Muscle layer of colon (tissue), 2 donors: ENCODE results near the gene CACNA1C.
A peak's percentile ranks its signal among the peaks of the same experiment; 100 is the strongest.

Experiments used
- H3K27ac ChIP-seq: one replicate; pipeline ENCODE4 v1.7.0; 2013; ENCODE audit warnings: low read depth, mild to moderate bottlenecking, low read length, moderate library complexity
- H3K27me3 ChIP-seq, 2 donors: one replicate each; pipeline ENCODE4 v1.7.0; 2013; ENCODE audit warnings: low read length in 2 of 2, mild to moderate bottlenecking in 2 of 2; ENCODE audit not compliant: insufficient read depth in 2 of 2, control insufficient read depth in 1 of 2
- H3K36me3 ChIP-seq: one replicate; pipeline ENCODE4 v1.7.0; 2013; ENCODE audit warnings: mild to moderate bottlenecking, low read length; ENCODE audit not compliant: insufficient read depth
- H3K4me1 ChIP-seq: one replicate; pipeline ENCODE4 v1.7.0; 2013; ENCODE audit warnings: mild to moderate bottlenecking, low read length; ENCODE audit not compliant: insufficient read depth
- H3K4me3 ChIP-seq, 2 donors: one replicate each; pipeline ENCODE4 v1.7.0; 2013; ENCODE audit warnings: low read length in 2 of 2, low read depth in 1 of 2, mild to moderate bottlenecking in 1 of 2, moderate library complexity in 1 of 2
- H3K9ac ChIP-seq: one replicate; pipeline ENCODE4 v1.7.0; 2013; ENCODE audit warnings: low read length
- H3K9me3 ChIP-seq: one replicate; pipeline ENCODE4 v1.7.0; 2013; ENCODE audit warnings: mild to moderate bottlenecking, low read length
- donor health status: abdominal sarcoma.
- donor health status: Adenocarcinoma of cecum.

CACNA1C gene

GRCh38 chr12:2475984-2476383 is 423.2 kb downstream of the CACNA1C start:
- Histone ChIP-seq H3K27ac (no peak overlapping the region), H3K27me3 (no peaks in the 10 kb centered on the region), H3K9ac (no peak overlapping the region), H3K4me3 (no peak overlapping the region), H3K4me1 (no peaks in the 10 kb centered on the region), H3K36me3 (no peaks in the 10 kb centered on the region), H3K9me3 (no peaks in the 10 kb centered on the region)

GRCh38 chr12:2477009-2477766 is 424.4 kb downstream of the CACNA1C start:
- no peak overlapping the region for H3K27ac ChIP-seq
- H3K27me3 ChIP-seq: no peaks in the 10 kb centered on the region
- H3K9me3 ChIP-seq: no peaks in the 10 kb centered on the region
- H3K4me1 ChIP-seq: no peaks in the 10 kb centered on the region
- H3K4me3 ChIP-seq: no peak overlapping the region
- no peak overlapping the region for H3K9ac ChIP-seq
- H3K36me3 ChIP-seq: peaks cover 7% of the 10 kb centered on the region

GRCh38 chr12:2479851-2480535 is 427.2 kb downstream of the CACNA1C start:
- Histone ChIP-seq H3K4me1 (no peaks in the 10 kb centered on the region), H3K4me3 (no peak overlapping the region), H3K27ac (no peak overlapping the region), H3K36me3 (peaks cover 8% of the 10 kb centered on the region), H3K27me3 (no peaks in the 10 kb centered on the region), H3K9me3 (no peaks in the 10 kb centered on the region), H3K9ac (no peak overlapping the region)

GRCh38 chr12:2481346-2481745 is 428.6 kb downstream of the CACNA1C start:
- Histone ChIP-seq H3K9ac (no peak overlapping the region), H3K36me3 (peaks cover 8% of the 10 kb centered on the region), H3K4me1 (peaks cover 10% of the 10 kb centered on the region), H3K9me3 (no peaks in the 10 kb centered on the region), H3K4me3 (no peak overlapping the region), H3K27me3 (no peaks in the 10 kb centered on the region), H3K27ac (no peak overlapping the region)

GRCh38 chr12:2481951-2482350 is 429.2 kb downstream of the CACNA1C start:
- no peak overlapping the region for H3K9ac ChIP-seq
- no peak overlapping the region for H3K27ac ChIP-seq
- H3K36me3 ChIP-seq: peaks cover 8% of the 10 kb centered on the region
- H3K9me3 ChIP-seq: no peaks in the 10 kb centered on the region
- no peaks in the 10 kb centered on the region for H3K27me3 ChIP-seq
- peaks cover 16% of the 10 kb centered on the region for H3K4me1 ChIP-seq
- no peak overlapping the region for H3K4me3 ChIP-seq

- Histone ChIP-seq H3K27me3 (no peaks in the 10 kb centered on the region), H3K9me3 (no peaks in the 10 kb centered on the region), H3K9ac (no peak overlapping the region), H3K4me1 (peaks cover 27% of the 10 kb centered on the region), H3K4me3 (no peak overlapping the region), H3K27ac (no peak overlapping the region), H3K36me3 (peaks cover 12% of the 10 kb centered on the region)
Observed at GRCh38 chr12:2482938-2483660, 430.3 kb downstream of the CACNA1C start.

GRCh38 chr12:2483713-2484112 is 430.9 kb downstream of the CACNA1C start:
- Histone ChIP-seq H3K27me3 (no peaks in the 10 kb centered on the region), H3K4me1 (peaks cover 31% of the 10 kb centered on the region), H3K9me3 (no peaks in the 10 kb centered on the region), H3K36me3 (peaks cover 15% of the 10 kb centered on the region), H3K27ac (no peak overlapping the region), H3K4me3 (no peak overlapping the region), H3K9ac (no peak overlapping the region)

- Histone ChIP-seq H3K9ac (no peak overlapping the region), H3K27me3 (no peaks in the 10 kb centered on the region), H3K4me3 (no peak overlapping the region), H3K4me1 (peaks cover 31% of the 10 kb centered on the region), H3K9me3 (no peaks in the 10 kb centered on the region), H3K36me3 (peaks cover 15% of the 10 kb centered on the region), H3K27ac (no peak overlapping the region)
Observed at GRCh38 chr12:2484141-2484776, 431.5 kb downstream of the CACNA1C start.

GRCh38 chr12:2485681-2486080 is 432.9 kb downstream of the CACNA1C start:
- Histone ChIP-seq H3K4me3 (no peak overlapping the region), H3K36me3 (peaks cover 15% of the 10 kb centered on the region), H3K9ac (no peak overlapping the region), H3K27me3 (no peaks in the 10 kb centered on the region), H3K4me1 (peaks cover 41% of the 10 kb centered on the region), H3K9me3 (no peaks in the 10 kb centered on the region), H3K27ac (no peak overlapping the region)

GRCh38 chr12:2486796-2487195 is 434.0 kb downstream of the CACNA1C start:
- no peak overlapping the region for H3K4me3 ChIP-seq
- H3K4me1 ChIP-seq: peaks cover 49% of the 10 kb centered on the region
- H3K9ac ChIP-seq: no peak overlapping the region
- no peaks in the 10 kb centered on the region for H3K9me3 ChIP-seq
- H3K27me3 ChIP-seq: no peaks in the 10 kb centered on the region
- peak overlapping the region; percentile 65 for H3K27ac ChIP-seq
- H3K36me3 ChIP-seq: peaks cover 11% of the 10 kb centered on the region

- Histone ChIP-seq H3K36me3 (peaks cover 7% of the 10 kb centered on the region), H3K27ac (peak overlapping the region; percentile 65)
Observed at GRCh38 chr12:2487278-2487677, 434.5 kb downstream of the CACNA1C start.

More at GRCh38 chr12:2487278-2487677, 434.5 kb downstream of the CACNA1C start:
- Histone ChIP-seq H3K9me3 (no peaks in the 10 kb centered on the region), H3K4me1 (peaks cover 49% of the 10 kb centered on the region), H3K27me3 (no peaks in the 10 kb centered on the region), H3K4me3 (no peak overlapping the region), H3K9ac (no peak overlapping the region)
